Activated CD4-positive, alpha-beta memory T cell treated with anti-CD3 and anti-CD28 coated beads for 36 hours (primary cell): ENCODE data around the gene FBXW8. TPM values are rescaled to one million over a fixed set of nuclear protein-coding genes. Genes with fewer than 3 reads are reported as not detected.

ENCODE experiments used
- CTCF ChIA-PET: fragments of 350-600 bp; sonication (Branson Sonifier 250); formaldehyde crosslinking; loops from one replicate; lab custom pipeline; 2021; ENCODE audit warnings: antibody characterized with exemption, inconsistent platforms; lab: Charles Lee
- POLR2A ChIA-PET: fragments of 350-600 bp; sonication (Branson Sonifier 250); formaldehyde crosslinking; loops from one replicate; lab custom pipeline; 2021; ENCODE audit warnings: antibody characterized with exemption; lab: Charles Lee
- DNase-seq: peaks from one replicate; pipeline ENCODE4 v3.0.0-alpha.2; 2020
- H3K27ac Mint-ChIP-seq: one replicate; pipeline ENCODE4 v1.8.0; 2021; ENCODE audit warnings: mixed read lengths
- H3K27me3 Mint-ChIP-seq: one replicate; pipeline ENCODE4 v1.8.0; 2021; ENCODE audit warnings: mixed read lengths
- H3K36me3 Mint-ChIP-seq: one replicate; pipeline ENCODE4 v1.8.0; 2021; ENCODE audit warnings: mixed read lengths
- H3K4me1 Mint-ChIP-seq: one replicate; pipeline ENCODE4 v1.8.0; 2021; ENCODE audit warnings: low read depth, mixed read lengths
- H3K4me3 Mint-ChIP-seq: one replicate; pipeline ENCODE4 v1.8.0; 2021; ENCODE audit warnings: mild to moderate bottlenecking, mixed read lengths
- H3K9me3 Mint-ChIP-seq: one replicate; pipeline ENCODE4 v1.8.0; 2021; ENCODE audit warnings: mixed read lengths
- intact Hi-C: fragments of 100-400 bp; cut with micrococcal nuclease; formaldehyde crosslinking; loops from one replicate; pipeline ENCODE4 v1.15.1; 2023
- total RNA-seq, 2 experiments: library from RNA; stranded (reverse); gene quantifications; one replicate each; pipeline ENCODE4 v1.2.3, GENCODE V29; 2021

Gene FBXW8
- total RNA-seq, 2 experiments from 2014 or later, result 5.3 to 5.7 TPM

DNA sequence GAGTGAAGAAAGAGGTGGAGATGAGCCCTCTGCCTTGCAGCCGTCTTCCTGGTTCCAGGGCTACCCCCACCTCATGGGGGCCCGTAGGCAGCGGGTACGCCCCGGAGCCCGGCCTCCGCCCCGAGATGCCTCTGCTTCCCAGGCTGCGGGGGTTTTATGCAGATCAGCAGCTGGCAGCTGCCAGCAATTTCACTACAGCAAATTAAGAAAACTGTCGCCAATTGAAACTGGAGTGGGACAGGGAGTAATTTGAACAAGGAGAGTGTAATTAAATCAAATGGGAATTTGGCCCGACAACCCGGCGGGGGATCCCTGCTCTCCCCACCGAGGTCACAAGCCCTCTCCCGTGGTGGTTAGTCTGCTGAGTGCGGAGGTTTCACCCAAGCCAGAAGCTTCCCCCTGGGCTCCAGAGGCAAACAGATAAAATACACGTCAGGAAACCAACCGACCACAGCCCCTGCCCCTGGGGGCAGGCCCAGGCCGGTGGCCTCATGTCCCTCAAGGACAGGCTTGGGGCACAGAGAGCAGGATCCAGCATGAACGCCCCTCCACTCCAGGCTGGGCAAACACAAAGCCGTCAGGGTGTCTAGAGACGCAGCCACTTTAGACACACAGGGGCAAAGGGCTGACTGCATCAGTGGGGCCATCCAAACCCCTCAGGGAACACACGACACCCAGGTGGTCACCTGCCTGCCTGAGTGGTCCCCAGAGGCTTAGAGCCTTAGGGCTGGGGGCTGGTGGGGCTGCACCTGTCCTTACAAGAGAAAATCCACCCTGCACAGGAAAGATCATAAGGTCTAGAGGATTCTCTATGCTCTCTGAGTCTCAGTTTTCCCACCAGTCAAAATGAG, 134.6 kb downstream of the FBXW8 start:
- no peak overlapping the region for H3K27ac Mint-ChIP-seq
- ChIA-PET POLR2A (no interaction called here), CTCF (no interaction called here)
- H3K4me3 Mint-ChIP-seq, result no peak overlapping the region
- intact Hi-C loops, result no loop called here
- H3K27me3 Mint-ChIP-seq, result no peaks in the 10 kb centered on the region
- H3K4me1 Mint-ChIP-seq, result no peaks in the 10 kb centered on the region
- no peak for DNase-seq
- H3K36me3 Mint-ChIP-seq, result no peaks in the 10 kb centered on the region
- no peaks in the 10 kb centered on the region for H3K9me3 Mint-ChIP-seq

DNA sequence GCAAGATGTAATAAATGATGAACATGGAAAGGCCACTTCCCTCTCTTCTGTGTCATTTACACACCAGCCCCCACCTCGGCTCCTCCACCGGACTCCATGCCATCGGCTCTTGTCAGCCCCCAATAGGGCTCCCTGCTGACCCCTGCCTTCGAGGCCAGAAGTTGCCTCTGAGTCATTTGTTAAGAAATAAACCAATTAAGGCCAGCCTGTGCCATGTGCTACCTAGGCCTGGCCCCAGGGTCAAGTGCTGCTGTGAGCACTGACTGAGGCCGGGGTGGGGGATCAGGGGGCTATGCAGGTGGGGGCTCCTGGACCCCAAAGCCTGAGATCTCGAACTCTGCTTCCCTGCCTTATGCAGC, 135.2 kb downstream of the FBXW8 start:
- ChIA-PET CTCF (no interaction called here), POLR2A (no interaction called here)
- no peak overlapping the region for H3K27ac Mint-ChIP-seq
- H3K9me3 Mint-ChIP-seq, result no peaks in the 10 kb centered on the region
- H3K27me3 Mint-ChIP-seq, result no peaks in the 10 kb centered on the region
- H3K36me3 Mint-ChIP-seq, result no peaks in the 10 kb centered on the region
- H3K4me1 Mint-ChIP-seq, result no peaks in the 10 kb centered on the region
- no peak for DNase-seq
- intact Hi-C loops, result no loop called here
- no peak overlapping the region for H3K4me3 Mint-ChIP-seq

GRCh38 chr12:117046425-117046824, 135.7 kb downstream of the FBXW8 start:
- CTCF ChIA-PET, result no interaction called here
- Mint-ChIP-seq H3K4me1 (no peaks in the 10 kb centered on the region), H3K9me3 (no peaks in the 10 kb centered on the region), H3K4me3 (no peak overlapping the region), H3K27me3 (no peaks in the 10 kb centered on the region), H3K27ac (no peak overlapping the region), H3K36me3 (no peaks in the 10 kb centered on the region)
- POLR2A ChIA-PET, result no interaction called here
- DNase-seq, result no peak
- intact Hi-C loops, result no loop called here

GRCh38 chr12:117046861-117047530, 136.2 kb downstream of the FBXW8 start:
- DNase-seq, result no peak
- Mint-ChIP-seq H3K9me3 (no peaks in the 10 kb centered on the region), H3K36me3 (no peaks in the 10 kb centered on the region), H3K4me1 (no peaks in the 10 kb centered on the region), H3K4me3 (no peak overlapping the region), H3K27ac (no peak overlapping the region), H3K27me3 (no peaks in the 10 kb centered on the region)
- POLR2A ChIA-PET, result no interaction called here
- intact Hi-C loops, result no loop called here
- CTCF ChIA-PET, result no interaction called here

DNA sequence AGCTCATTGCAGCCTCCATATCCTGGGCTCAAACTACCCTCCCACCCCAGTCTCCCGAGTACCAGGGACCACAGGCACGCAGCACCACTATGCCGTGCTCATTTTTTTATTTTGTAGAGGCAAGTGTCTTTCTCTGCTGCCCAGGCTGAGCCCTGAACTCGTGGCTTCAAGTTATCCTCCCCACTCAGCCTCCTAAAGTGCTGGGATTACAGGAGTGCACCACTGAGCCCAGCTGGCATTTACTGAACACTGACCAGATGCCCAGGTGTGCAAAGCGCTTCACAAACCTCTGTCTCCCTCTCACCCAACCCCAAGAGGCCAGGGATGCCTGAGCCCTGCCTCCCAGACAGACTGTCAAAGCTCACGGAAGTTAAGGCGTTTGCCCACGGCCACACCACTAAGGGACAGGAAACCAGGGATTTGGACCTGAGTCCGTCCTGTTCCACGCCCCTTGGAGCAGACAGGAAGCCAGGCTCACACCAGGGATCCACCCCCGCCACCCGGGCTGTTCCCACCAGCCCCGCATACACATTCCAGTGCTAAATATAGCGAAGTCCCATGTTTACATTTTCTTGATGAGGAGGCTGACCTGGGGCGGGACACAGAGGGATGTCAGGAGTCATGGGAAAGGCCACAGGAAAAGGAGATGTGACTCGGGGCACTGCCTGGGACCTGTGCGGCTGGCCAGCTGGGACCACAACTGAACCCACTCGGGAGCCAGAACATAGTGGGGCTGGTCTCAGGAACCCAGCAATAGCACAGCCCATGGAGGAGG, 137.2 kb downstream of the FBXW8 start:
- no peaks in the 10 kb centered on the region for H3K9me3 Mint-ChIP-seq
- CTCF ChIA-PET, result no interaction called here
- no peak overlapping the region for H3K27ac Mint-ChIP-seq
- POLR2A ChIA-PET, result no interaction called here
- H3K4me1 Mint-ChIP-seq, result no peaks in the 10 kb centered on the region
- H3K36me3 Mint-ChIP-seq, result no peaks in the 10 kb centered on the region
- intact Hi-C loops, result no loop called here
- DNase-seq, result no peak
- no peak overlapping the region for H3K4me3 Mint-ChIP-seq
- no peaks in the 10 kb centered on the region for H3K27me3 Mint-ChIP-seq

DNA sequence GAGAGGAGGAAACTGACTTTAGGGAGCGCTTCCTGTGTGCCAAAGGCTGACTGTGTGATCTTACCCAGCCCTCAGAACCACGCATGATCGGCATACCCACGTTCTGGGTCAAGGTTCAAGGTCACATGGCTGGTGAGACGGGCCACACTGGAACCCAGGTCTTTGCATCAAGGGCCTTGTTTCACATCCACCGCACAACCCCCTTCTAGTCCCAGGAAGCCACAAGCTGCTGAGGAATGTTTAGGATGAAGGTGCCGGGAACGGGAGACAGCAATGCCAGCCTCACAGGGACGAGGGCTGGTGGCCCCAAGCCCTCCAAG, 137.8 kb downstream of the FBXW8 start:
- no peaks in the 10 kb centered on the region for H3K36me3 Mint-ChIP-seq
- intact Hi-C loops, result no loop called here
- CTCF ChIA-PET, result no interaction called here
- H3K4me3 Mint-ChIP-seq, result no peak overlapping the region
- POLR2A ChIA-PET, result no interaction called here
- no peak overlapping the region for H3K27ac Mint-ChIP-seq
- H3K9me3 Mint-ChIP-seq, result no peaks in the 10 kb centered on the region
- no peak for DNase-seq
- no peaks in the 10 kb centered on the region for H3K4me1 Mint-ChIP-seq
- no peaks in the 10 kb centered on the region for H3K27me3 Mint-ChIP-seq

GRCh38 chr12:117049295-117049694, 138.5 kb downstream of the FBXW8 start:
- H3K4me1 Mint-ChIP-seq, result no peaks in the 10 kb centered on the region
- no peak overlapping the region for H3K27ac Mint-ChIP-seq

DNA sequence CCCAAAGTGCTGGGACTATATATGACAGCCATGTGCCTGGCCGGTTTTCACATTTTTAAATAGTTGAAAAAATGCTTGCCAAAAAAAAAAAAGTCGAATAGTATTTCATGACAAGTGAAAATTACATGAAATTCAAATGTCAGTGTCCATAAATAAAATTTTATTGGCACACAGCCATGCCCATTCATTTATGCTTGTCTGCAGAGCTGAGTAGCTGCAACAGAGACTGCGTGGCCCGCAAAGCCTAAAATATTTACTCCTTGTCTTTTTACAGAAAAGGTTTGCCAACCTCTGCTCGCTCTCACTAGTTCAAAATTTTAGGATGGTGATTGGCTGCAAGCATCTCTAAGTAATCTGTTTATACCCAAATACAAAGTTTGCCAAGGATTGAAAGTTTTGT, 139.3 kb downstream of the FBXW8 start:
- CTCF ChIA-PET, result interaction anchor here (0.7 kb wide), 1 partner anchor 170 kb away, joined by 3 read pairs; no protein-coding TSS in a partner anchor
- Mint-ChIP-seq H3K27me3 (no peaks in the 10 kb centered on the region), H3K9me3 (no peaks in the 10 kb centered on the region), H3K27ac (no peak overlapping the region), H3K36me3 (no peaks in the 10 kb centered on the region), H3K4me3 (no peak overlapping the region), H3K4me1 (no peaks in the 10 kb centered on the region)
- intact Hi-C loops, result no loop called here
- no peak for DNase-seq
- POLR2A ChIA-PET, result interaction anchor here (0.7 kb wide), 1 partner anchor 1169 kb away, joined by 5 read pairs; no protein-coding TSS in a partner anchor

More at GRCh38 chr12:117049295-117049694, 138.5 kb downstream of the FBXW8 start:
- POLR2A ChIA-PET, result no interaction called here
- no peak for DNase-seq
- intact Hi-C loops, result no loop called here
- Mint-ChIP-seq H3K36me3 (no peaks in the 10 kb centered on the region), H3K27me3 (no peaks in the 10 kb centered on the region), H3K9me3 (no peaks in the 10 kb centered on the region), H3K4me3 (no peak overlapping the region)
- CTCF ChIA-PET, result interaction anchor here (0.7 kb wide), 1 partner anchor 169 kb away, joined by 3 read pairs; no protein-coding TSS in a partner anchor

GRCh38 chr12:117051380-117051779, 140.6 kb downstream of the FBXW8 start:
- Mint-ChIP-seq H3K27me3 (no peaks in the 10 kb centered on the region), H3K4me1 (no peaks in the 10 kb centered on the region), H3K4me3 (no peak overlapping the region), H3K9me3 (no peaks in the 10 kb centered on the region), H3K27ac (no peak overlapping the region), H3K36me3 (no peaks in the 10 kb centered on the region)
- ChIA-PET CTCF (interaction anchor here (0.6 to 1.0 kb wide), 2 partner anchors 26 to 177 kb away, joined by 3 read pairs; no protein-coding TSS in a partner anchor), POLR2A (no interaction called here)
- intact Hi-C loops, result no loop called here
- DNase-seq, result no peak

DNA sequence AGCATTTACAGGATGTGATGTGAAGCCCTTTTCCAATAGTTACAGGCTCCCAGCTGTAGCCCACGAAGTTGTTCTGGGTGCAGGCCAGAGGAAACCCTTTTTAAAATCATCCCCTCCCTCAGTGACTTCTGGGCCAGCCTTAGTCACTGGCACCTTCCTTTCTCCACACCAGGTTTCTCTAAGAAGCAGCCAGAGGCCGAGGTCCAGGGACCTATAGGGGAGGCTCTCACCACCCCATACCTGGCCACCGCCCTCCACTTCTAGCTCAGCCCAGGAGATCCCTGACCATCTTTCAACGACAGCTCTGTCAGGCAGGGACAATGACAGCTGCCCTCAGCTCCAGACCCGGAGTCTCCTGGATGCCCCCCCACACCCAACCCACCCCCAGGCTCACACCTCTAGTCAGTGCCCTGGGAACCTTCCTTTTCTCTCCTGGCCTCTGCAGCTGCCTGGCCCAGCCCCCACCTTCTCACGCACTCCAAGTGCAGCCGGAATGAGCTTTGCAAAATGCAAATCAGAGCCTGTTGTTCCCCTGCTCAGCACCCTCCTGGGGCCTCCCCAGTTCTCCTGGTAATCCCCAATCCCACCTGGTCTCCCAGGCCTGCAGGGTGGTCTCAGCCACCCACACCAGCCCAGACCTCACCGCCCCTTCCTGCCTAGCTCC, 141.8 kb downstream of the FBXW8 start:
- CTCF ChIA-PET, result interaction anchor here (1.5 kb wide), 1 partner anchor 27 kb away, joined by 3 read pairs; no protein-coding TSS in a partner anchor
- DNase-seq, result no peak
- POLR2A ChIA-PET, result no interaction called here
- Mint-ChIP-seq H3K27ac (no peak overlapping the region), H3K27me3 (no peaks in the 10 kb centered on the region), H3K4me3 (no peak overlapping the region), H3K4me1 (no peaks in the 10 kb centered on the region), H3K36me3 (no peaks in the 10 kb centered on the region), H3K9me3 (no peaks in the 10 kb centered on the region)
- intact Hi-C loops, result no loop called here

- intact Hi-C loops, result no loop called here
- CTCF ChIA-PET, result interaction anchor here (1.5 kb wide), 1 partner anchor 27 kb away, joined by 3 read pairs; no protein-coding TSS in a partner anchor
- Mint-ChIP-seq H3K27me3 (no peaks in the 10 kb centered on the region), H3K4me1 (no peaks in the 10 kb centered on the region), H3K27ac (no peak overlapping the region), H3K4me3 (no peak overlapping the region), H3K36me3 (no peaks in the 10 kb centered on the region), H3K9me3 (no peaks in the 10 kb centered on the region)
- no peak for DNase-seq
- POLR2A ChIA-PET, result no interaction called here
These were observed 142.3 kb downstream of the FBXW8 start for GRCh38 chr12:117053050-117053400.
